GM12864 (cell line): ENCODE measurements around the gene ZNF142.

Experiments
- DNase-seq: peaks from one replicate; pipeline ENCODE4 v3.0.0-alpha.2; 2011; ENCODE audit warnings: low read depth
- H3K4me3 ChIP-seq: 2 replicates; pipeline ENCODE4 v1.5.1; 2011; ENCODE audit warnings: mild to moderate bottlenecking, low read depth, low read length, control low read depth
- CTCF ChIP-seq: IDR thresholded peaks from 2 replicates; pipeline ENCODE4 v1.5.1; 2011; ENCODE audit warnings: low read depth, mild to moderate bottlenecking, moderate library complexity, low read length, control low read depth, inconsistent platforms; ENCODE audit errors: missing control alignments

Gene ZNF142, protein sequence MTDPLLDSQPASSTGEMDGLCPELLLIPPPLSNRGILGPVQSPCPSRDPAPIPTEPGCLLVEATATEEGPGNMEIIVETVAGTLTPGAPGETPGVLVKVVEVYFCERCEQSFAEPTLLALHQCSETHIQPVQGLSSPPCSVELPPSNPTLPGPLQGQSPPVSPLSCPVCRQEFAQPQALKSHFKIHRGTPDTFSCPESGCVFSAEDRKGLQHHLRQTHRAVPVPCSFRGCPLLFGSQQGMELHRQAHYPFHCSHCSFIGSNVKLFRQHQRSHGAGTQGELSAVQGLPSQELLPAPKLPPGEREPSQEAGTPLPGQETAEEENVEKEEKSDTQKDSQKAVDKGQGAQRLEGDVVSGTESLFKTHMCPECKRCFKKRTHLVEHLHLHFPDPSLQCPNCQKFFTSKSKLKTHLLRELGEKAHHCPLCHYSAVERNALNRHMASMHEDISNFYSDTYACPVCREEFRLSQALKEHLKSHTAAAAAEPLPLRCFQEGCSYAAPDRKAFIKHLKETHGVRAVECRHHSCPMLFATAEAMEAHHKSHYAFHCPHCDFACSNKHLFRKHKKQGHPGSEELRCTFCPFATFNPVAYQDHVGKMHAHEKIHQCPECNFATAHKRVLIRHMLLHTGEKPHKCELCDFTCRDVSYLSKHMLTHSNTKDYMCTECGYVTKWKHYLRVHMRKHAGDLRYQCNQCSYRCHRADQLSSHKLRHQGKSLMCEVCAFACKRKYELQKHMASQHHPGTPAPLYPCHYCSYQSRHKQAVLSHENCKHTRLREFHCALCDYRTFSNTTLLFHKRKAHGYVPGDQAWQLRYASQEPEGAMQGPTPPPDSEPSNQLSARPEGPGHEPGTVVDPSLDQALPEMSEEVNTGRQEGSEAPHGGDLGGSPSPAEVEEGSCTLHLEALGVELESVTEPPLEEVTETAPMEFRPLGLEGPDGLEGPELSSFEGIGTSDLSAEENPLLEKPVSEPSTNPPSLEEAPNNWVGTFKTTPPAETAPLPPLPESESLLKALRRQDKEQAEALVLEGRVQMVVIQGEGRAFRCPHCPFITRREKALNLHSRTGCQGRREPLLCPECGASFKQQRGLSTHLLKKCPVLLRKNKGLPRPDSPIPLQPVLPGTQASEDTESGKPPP (N-terminal part only)

DNA sequence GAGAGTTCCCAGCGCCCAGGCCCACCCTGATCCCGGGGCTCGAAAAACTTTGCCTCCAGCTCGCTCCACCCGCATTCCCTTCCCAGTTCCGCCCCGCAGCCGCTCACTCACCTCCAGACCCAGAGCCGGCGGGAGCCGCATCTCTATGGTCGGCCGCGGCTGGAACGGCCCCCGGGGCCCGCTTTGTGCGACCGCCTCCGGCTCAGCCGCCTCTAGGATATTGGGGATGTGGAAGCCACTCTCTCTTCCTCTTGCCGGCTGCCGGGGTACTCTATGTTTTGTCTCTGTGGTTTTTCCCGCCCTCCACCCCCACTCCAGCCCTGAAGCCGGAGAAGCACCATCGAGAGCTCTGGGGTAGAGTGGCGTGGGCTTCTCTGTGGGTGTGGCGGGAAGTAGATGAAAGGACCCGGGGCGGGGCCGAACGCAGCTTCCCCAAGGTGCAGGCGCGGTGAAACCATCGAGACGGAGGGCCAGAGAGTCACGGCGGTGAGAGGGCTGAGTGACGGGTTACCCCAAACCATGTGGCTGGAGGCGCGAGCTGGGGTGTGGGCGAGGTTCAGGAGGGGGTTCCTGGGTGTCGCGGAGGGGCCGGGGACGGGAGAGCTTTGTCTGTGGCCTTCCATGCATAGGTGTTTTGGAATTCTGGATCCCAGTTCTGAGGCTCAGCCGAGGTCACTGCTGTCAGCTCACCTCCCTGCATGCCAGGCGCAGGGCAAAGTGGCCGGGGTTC lies at the start of gene ZNF142, which contains the start of gene BCS1L:
Gene ZNF142 (minus strand): TSS at position 366 of the 730 bp plus-strand sequence. CDS start 3,194 bp downstream, outside the sequence.
Gene BCS1L (plus strand): TSS at position 426 of the 730 bp plus-strand sequence. CDS start 1,305 bp downstream, outside the sequence.
- DNase-seq = peak; percentile 72
- TF ChIP-seq CTCF = no peak

GRCh38 chr2:218708086-218708485 lies 48.7 kb upstream of the ZNF142 start:
- no peak overlapping the region for H3K4me3 ChIP-seq
- TF ChIP-seq CTCF = no peak
- peak; percentile 88 for DNase-seq

More for the DNA sequence above, at the start of gene ZNF142, which contains the start of gene BCS1L:
- peak within 1 kb of the TSS; percentile 88 for H3K4me3 ChIP-seq

DNA sequence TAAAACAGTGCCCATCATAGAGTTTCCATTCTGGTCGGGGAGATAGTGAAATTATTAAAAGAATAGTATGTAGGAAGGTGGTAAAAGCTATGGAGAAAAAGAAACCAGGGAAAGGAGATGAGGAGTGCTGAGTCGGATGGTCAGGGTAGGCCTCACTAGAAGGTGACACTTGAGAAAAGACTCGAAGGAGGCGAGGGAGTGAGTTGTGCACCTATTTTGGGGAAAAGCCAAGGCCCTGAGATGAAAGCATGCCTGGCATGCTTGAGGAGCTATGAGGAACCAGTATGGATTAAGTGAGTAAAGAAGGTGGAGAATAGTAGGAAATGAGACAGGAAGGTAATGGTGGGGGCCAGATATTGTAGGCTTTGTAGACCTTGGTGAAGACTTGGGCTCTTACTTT lies 43.9 kb upstream of the ZNF142 start:
- no peak for TF ChIP-seq CTCF
- no peak overlapping the region for H3K4me3 ChIP-seq
- DNase-seq = no peak

DNA sequence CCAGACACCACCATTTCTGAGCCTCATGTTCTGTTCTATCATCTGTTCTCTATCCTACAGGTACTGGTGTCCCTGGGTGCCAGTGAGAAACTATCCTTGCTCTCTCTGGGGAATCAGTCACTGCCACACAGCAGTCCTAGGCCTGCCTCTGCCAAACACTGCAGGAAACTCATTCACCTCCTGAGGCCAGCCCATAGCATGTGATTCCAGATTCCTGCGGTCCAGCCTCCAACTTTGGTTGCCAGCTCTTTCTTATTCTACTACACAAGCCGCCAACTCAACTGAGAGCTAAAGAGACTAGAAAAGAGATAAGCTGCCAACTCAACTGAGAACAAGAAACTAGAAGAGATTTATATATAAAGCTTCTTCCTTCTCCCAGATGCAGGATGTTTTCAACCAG lies 42.4 kb upstream of the ZNF142 start:
- no peak for TF ChIP-seq CTCF
- no peak overlapping the region for H3K4me3 ChIP-seq
- DNase-seq = no peak

DNA sequence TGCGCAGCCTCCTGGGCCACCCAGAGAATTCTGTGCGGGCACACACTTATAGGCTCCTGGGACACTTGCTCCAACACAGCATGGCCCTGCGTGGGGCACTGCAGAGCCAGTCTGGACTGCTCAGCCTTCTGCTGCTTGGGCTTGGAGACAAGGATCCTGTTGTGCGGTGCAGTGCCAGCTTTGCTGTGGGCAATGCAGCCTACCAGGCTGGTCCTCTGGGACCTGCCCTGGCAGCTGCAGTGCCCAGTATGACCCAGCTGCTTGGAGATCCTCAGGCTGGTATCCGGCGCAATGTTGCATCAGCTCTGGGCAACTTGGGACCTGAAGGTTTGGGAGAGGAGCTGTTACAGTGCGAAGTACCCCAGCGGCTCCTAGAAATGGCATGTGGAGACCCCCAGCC lies 39.5 kb upstream of the ZNF142 start:
- no peak for TF ChIP-seq CTCF
- DNase-seq = no peak
- H3K4me3 ChIP-seq = no peak overlapping the region

- no peak for TF ChIP-seq CTCF
- DNase-seq = no peak
- H3K4me3 ChIP-seq = no peak overlapping the region
Observed at GRCh38 chr2:218694405-218695145, 35.2 kb upstream of the ZNF142 start.
